ENCODE data around the gene ADCY5.

ADCY5 gene

DNA sequence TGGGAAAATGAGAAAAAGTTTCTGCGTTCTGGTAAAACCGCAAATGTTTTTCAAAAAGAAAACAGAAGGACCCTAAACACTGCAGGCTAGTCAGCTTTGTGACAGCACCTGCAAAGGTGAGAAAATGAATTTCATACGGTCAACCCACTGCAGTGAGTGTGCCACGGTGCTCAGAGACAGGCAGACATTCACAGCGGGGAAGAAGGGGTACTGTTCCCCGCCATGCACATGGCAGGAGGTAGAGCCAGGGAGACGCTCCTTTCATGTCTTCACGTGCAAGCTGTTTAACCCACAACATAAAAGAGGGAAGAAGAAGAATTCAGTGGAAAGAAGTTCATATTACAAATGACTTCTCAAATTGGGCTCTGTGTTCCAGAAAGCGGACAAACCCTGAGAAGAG, 137.7 kb downstream of the ADCY5 start:
- Mint-ChIP-seq H3K36me3 (no peaks in the 10 kb centered on the region), H3K27me3 (peaks cover 3% of the 10 kb centered on the region), H3K9me3 (ENCODE audit: low read depth) (no peaks in the 10 kb centered on the region), H3K4me1 (ENCODE audit: low read depth) (no peaks in the 10 kb centered on the region), H3K27ac (no peak overlapping the region), H3K4me3 (no peak overlapping the region)

DNA sequence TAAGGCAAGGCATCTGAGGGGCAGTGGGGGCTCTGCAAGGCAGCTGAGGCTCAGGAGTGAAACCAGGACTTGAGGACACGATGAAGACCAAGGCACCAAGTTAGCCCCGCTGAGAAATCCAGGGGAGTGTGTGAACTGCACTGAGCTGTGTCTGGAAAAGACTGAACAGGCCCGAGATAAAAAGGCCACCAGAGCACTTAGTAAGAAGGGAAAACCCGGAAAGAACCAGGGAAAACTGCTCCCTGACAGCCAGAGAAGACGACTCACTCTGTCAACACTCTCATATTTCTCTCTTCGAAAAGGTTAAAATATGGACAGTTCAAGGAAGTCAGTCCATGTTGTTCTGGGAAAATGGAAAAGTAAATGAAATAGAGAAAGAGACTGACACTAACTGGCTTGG, 138.1 kb downstream of the ADCY5 start:
- Mint-ChIP-seq H3K36me3 (no peaks in the 10 kb centered on the region), H3K27me3 (peaks cover 3% of the 10 kb centered on the region), H3K9me3 (ENCODE audit: low read depth) (no peaks in the 10 kb centered on the region), H3K4me3 (no peak overlapping the region), H3K4me1 (ENCODE audit: low read depth) (no peaks in the 10 kb centered on the region), H3K27ac (no peak overlapping the region)

DNA sequence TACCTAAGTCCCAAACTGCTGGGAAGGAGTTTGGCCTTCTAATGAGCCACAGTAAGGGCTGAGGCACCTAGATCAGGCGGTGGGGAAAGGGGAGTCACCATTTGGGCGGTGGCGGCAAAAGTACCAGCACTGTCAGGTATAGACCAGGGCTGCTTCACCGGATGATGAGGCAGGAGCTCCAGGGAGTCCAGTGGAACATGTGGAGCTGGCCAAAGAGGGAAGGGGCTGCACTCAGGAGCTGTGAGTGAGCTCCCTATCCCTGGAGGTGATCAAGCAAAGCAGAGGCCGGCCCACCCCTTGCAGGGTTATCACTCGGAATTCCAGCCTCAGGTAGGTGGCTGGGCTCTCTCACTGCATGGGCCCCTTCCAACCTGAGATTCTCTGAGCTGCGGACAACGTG, 138.7 kb downstream of the ADCY5 start:
- Mint-ChIP-seq H3K4me1 (ENCODE audit: low read depth) (no peaks in the 10 kb centered on the region), H3K9me3 (ENCODE audit: low read depth) (no peaks in the 10 kb centered on the region), H3K4me3 (no peak overlapping the region), H3K27me3 (peaks cover 3% of the 10 kb centered on the region), H3K36me3 (no peaks in the 10 kb centered on the region), H3K27ac (no peak overlapping the region)

DNA sequence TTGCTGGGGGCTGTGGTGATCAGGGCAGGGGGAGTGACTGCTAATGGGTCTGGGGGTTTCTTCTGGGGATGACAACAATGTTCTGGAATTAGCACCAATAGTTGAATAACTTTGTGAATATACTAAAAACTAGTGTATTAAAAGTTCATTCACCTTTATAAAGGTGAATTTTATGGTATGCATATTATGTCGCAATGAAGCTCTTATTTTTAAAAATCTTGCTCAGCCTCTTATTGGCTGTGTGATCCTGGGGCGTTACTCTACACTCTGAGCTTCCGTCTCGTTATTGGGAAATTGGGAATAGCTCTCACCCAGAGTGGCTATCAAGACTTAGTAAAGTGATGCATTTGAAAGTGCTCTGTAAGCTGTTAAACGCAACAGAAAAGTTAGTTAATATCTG, 141.8 kb downstream of the ADCY5 start:
- Mint-ChIP-seq H3K36me3 (no peaks in the 10 kb centered on the region), H3K27me3 (no peaks in the 10 kb centered on the region), H3K27ac (no peak overlapping the region), H3K4me3 (no peak overlapping the region), H3K9me3 (ENCODE audit: low read depth) (no peaks in the 10 kb centered on the region), H3K4me1 (ENCODE audit: low read depth) (no peaks in the 10 kb centered on the region)

DNA sequence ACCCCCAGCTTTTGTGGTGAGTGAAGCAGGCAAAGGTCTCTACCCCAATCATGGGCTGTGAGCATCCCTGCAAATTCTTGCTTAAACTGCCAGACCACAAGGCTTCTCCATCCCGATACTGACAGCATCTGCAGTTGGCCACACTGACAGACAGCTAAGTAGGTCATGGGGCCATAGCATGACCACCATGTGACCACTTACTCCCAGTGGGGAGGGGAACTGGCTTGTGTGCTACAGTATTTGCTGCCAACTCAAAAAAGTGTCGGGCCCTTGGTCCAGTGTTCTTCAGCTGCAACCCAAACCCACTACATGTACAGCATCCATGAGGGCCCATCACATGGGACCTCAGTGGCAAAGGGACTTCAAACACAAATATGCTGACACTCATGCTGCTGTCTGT, 143.7 kb downstream of the ADCY5 start:
- no peaks in the 10 kb centered on the region for H3K4me1 Mint-ChIP-seq (ENCODE audit: low read depth)
- no peak overlapping the region for H3K4me3 Mint-ChIP-seq
- H3K36me3 Mint-ChIP-seq, result no peaks in the 10 kb centered on the region
- H3K27me3 Mint-ChIP-seq, result no peaks in the 10 kb centered on the region
- no peaks in the 10 kb centered on the region for H3K9me3 Mint-ChIP-seq (ENCODE audit: low read depth)
- H3K27ac Mint-ChIP-seq, result no peak overlapping the region

DNA sequence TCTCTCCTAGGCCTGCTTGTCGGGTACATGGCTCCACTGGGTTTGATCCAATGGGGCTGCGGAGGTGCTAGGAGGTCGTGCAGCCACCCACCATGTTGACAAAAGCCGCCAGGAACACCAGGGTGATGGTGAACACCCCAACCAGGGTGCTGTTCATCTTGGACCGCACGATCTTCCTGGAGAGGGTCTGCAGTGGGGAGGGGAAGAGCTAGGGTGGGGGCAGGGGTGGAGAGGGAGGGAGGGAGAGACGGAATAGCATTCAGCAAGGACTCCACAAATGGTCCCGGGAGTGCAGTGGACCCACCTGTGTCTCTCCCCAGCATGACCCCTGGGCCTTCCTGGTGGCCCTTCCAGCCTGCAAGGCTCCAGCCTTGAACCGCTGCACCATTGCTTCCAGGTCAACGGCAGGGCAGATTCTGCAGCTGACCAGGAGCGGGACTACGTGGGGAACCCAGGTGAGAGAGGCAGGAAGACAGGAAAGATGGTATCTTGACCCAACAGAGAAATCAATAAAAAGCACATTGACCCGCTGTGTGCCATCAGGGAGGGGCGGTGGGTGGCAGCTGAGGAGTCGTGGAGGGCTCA, 144.8 kb downstream of the ADCY5 start:
- Mint-ChIP-seq H3K27ac (no peak overlapping the region), H3K4me1 (ENCODE audit: low read depth) (no peaks in the 10 kb centered on the region), H3K9me3 (ENCODE audit: low read depth) (no peaks in the 10 kb centered on the region), H3K4me3 (no peak overlapping the region), H3K27me3 (no peaks in the 10 kb centered on the region), H3K36me3 (no peaks in the 10 kb centered on the region)

DNA sequence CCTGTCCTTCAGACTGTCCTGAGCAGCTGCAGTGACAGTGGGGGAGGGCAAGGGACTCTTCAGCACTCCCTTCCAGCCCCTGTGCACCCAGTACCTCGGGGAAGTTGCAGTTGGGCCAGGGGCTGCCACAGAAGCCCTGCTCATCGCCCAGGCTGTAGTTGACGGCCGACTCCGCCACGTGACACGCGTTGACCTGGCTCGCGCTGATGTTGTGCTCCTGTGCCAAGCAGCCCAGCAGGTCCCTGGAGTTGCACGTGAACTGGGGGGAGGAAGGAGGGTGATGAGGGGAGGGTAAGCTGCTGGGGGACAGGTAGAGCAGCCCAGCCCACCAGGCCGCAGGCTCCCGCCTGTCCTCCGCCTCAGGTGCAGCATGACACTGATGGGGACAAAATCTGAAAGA, 145.9 kb downstream of the ADCY5 start:
- Mint-ChIP-seq H3K4me3 (no peak overlapping the region), H3K36me3 (no peaks in the 10 kb centered on the region), H3K27ac (no peak overlapping the region), H3K9me3 (ENCODE audit: low read depth) (no peaks in the 10 kb centered on the region), H3K4me1 (ENCODE audit: low read depth) (no peaks in the 10 kb centered on the region), H3K27me3 (no peaks in the 10 kb centered on the region)

DNA sequence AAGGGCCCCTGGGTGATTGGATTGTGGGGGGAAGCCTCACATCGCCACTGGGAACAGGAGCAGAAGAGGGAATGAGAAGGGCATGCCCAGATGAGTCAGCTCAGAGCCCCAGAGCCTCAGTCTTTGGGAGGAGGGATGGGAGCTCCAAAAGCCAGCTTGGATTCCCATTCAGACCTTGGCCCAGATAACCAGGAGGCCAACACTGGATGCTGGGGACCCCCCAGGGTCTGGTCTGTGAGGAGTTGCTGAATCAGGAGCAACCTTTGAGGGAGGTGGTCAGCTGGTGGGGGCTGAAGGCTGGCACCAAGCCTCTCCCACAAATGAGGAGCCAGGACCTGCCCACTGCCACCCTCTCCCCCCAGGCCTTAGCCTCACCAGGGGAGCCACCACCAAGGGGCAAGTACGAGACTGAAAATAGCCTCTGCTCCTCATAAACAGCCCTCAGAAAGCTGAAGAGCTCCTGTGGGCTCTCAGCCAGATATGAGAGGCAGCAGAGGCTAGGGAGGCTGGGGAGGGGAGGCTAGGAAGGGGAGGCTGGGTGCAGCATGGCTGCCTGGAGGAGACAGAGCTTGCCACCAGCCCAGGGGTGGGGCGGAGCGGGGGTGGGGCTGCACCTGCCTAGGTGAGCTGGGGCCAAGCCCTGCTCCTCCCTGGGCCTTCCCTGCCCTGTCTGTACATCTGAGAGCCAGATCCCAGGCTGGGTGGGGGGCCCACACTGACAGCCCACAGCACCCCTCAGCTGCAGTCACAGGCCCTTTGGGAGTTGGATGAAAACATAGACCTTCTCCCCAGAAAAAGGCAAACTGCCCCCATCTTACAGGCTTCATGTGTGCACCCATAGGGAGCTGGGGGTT, 147.3 kb downstream of the ADCY5 start:
- H3K27ac Mint-ChIP-seq, result no peak overlapping the region
- no peaks in the 10 kb centered on the region for H3K9me3 Mint-ChIP-seq (ENCODE audit: low read depth)
- no peaks in the 10 kb centered on the region for H3K36me3 Mint-ChIP-seq
- H3K27me3 Mint-ChIP-seq, result no peaks in the 10 kb centered on the region
- H3K4me1 Mint-ChIP-seq (ENCODE audit: low read depth), result no peaks in the 10 kb centered on the region
- H3K4me3 Mint-ChIP-seq, result no peak overlapping the region

DNA sequence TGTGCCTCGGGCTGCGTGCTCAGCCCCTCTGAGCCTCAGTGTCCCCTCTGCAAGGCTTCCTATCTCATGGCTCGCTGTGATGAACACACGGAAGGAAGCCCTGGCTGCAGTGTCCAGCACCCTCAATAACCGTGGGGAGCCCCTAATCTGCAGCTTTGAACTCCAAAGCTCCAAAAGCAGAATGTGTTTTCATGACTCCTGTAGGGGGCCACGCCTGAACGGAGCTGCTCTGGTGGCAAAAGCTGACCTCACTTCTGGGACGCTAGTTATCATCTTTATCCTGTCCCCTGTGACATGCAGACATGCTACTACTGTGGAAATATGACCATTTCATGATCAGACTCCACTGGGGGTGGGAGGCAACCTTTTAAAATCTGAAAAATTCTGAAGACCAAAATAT, 148.3 kb downstream of the ADCY5 start:
- no peaks in the 10 kb centered on the region for H3K9me3 Mint-ChIP-seq (ENCODE audit: low read depth)
- no peaks in the 10 kb centered on the region for H3K27me3 Mint-ChIP-seq
- H3K4me3 Mint-ChIP-seq, result no peak overlapping the region
- H3K36me3 Mint-ChIP-seq, result no peaks in the 10 kb centered on the region
- H3K27ac Mint-ChIP-seq, result no peak overlapping the region
- H3K4me1 Mint-ChIP-seq (ENCODE audit: low read depth), result no peaks in the 10 kb centered on the region

DNA sequence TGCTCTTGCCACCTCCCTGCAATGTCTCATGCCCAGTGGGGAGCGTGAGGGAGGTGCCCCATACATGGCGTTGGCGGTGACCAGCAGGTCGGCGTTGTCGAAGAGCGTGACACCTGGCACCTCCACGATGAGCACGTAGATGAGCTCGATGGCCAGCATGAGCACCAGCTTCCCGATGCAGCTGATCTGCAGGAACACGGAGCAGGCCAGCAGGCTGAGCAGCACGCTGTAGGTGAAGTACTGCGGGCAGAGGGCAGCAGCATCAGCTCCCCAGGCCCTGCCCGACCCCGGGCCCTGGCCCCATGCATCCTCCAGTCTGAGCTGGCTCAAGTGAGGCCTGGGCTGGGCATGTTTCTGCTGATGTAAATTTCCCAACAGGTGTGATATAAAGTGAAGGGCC, 148.8 kb downstream of the ADCY5 start:
- H3K27ac Mint-ChIP-seq, result no peak overlapping the region
- no peak overlapping the region for H3K4me3 Mint-ChIP-seq
- no peaks in the 10 kb centered on the region for H3K27me3 Mint-ChIP-seq

DNA sequence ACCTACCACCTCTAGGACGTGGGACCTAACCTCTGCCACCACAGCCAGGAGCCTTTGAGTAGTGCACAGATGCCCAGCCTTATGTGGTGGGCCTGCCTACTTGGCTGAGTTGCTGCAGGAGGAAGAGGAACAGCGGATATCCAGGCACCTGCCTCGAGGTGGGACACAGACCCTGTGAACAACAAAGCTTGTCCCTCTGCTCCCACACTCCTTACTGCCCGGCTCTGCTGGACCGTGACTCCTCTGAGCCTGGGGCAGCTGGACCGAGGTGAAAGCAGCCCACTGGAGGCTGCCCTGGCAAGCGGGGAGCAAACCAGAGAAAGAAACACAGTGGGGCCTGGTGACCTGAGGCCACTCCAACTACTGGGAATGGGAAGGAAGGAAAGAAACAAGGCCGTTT, 149.3 kb downstream of the ADCY5 start:
- Mint-ChIP-seq H3K9me3 (ENCODE audit: low read depth) (no peaks in the 10 kb centered on the region), H3K36me3 (no peaks in the 10 kb centered on the region), H3K4me3 (no peak overlapping the region), H3K27me3 (no peaks in the 10 kb centered on the region), H3K27ac (no peak overlapping the region), H3K4me1 (ENCODE audit: low read depth) (no peaks in the 10 kb centered on the region)

More for the DNA sequence above, 148.8 kb downstream of the ADCY5 start:
- Mint-ChIP-seq H3K9me3 (ENCODE audit: low read depth) (no peaks in the 10 kb centered on the region), H3K36me3 (no peaks in the 10 kb centered on the region), H3K4me1 (ENCODE audit: low read depth) (no peaks in the 10 kb centered on the region)

DNA sequence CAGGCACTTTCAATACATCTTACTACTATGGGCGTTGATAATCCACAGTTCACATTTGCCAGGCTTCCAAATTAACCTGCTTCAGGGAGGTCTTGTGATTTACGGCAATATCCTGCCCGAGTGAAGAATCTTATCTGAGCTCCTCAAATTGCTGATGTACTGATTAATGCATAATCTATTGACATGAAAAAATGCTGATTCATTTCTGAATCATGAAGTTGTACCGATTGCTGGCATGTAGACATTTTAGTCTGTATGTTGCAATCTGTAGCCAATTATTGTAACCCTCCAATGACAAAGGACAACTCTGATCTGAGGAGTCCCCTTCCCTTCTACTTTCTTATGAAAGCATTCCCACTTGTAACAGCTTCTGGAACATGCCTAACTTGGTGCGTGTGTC, 150.0 kb downstream of the ADCY5 start:
- Mint-ChIP-seq H3K4me3 (no peak overlapping the region), H3K36me3 (no peaks in the 10 kb centered on the region), H3K27me3 (no peaks in the 10 kb centered on the region), H3K27ac (no peak overlapping the region), H3K4me1 (ENCODE audit: low read depth) (no peaks in the 10 kb centered on the region), H3K9me3 (ENCODE audit: low read depth) (no peaks in the 10 kb centered on the region)

DNA sequence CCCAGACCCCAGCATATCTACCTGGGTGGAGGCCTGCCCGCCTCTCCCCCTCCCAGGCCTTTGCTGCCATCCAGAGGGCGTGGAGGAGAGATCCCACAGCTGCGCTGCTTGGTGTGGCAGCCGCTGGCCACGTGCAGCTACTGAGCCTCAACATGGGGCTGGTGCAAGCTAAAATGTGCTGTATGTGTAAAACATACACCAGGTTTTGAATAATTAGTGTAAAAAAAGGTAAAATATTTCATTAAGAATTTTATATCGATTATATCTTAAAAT, 151.3 kb downstream of the ADCY5 start:
- Mint-ChIP-seq H3K4me3 (no peak overlapping the region), H3K27me3 (no peaks in the 10 kb centered on the region), H3K27ac (no peak overlapping the region)

DNA sequence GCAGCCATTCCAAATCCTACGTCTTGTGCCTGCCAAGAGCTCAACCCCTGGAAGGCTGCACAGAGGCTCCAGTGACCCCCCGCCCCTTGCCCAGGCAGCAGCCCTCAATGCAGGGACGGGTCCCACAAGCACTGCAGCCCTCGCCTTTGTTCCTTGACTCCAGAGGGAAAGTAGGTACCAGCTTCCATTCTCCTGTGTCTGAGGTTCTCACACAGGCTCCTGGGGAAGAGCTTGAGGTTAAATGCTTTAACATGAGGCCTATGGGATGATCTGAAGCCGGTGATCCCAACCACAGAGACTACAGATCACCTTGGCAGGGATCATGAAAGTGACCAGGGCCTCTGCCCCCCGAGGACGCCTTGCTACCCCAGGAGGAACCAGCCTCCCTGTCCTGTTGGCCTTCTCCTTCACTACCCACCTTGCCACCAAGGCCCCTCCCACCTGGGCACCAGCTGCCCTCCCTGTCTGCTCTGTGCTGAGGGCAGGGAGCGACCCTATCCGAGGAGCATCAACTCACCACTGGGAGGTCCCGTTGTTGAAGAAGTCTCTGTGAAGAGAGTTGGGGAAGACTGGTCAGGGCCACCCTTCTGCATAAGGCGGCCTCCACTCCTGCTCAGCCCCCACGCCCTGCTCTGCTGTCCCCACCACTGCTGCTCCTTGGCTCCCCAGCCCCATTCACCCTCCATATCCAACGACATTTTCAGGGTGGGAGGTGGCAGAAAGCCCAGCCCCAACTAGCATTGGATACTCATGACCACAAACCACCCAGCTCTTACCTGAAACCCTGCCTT, 151.9 kb downstream of the ADCY5 start:
- H3K9me3 Mint-ChIP-seq (ENCODE audit: low read depth), result no peaks in the 10 kb centered on the region
- H3K36me3 Mint-ChIP-seq, result no peaks in the 10 kb centered on the region
- no peak overlapping the region for H3K27ac Mint-ChIP-seq
- H3K4me3 Mint-ChIP-seq, result no peak overlapping the region
- no peaks in the 10 kb centered on the region for H3K27me3 Mint-ChIP-seq
- H3K4me1 Mint-ChIP-seq (ENCODE audit: low read depth), result no peaks in the 10 kb centered on the region

More for the DNA sequence above, 151.3 kb downstream of the ADCY5 start:
- no peaks in the 10 kb centered on the region for H3K36me3 Mint-ChIP-seq
- H3K9me3 Mint-ChIP-seq (ENCODE audit: low read depth), result no peaks in the 10 kb centered on the region
- H3K4me1 Mint-ChIP-seq (ENCODE audit: low read depth), result no peaks in the 10 kb centered on the region

DNA sequence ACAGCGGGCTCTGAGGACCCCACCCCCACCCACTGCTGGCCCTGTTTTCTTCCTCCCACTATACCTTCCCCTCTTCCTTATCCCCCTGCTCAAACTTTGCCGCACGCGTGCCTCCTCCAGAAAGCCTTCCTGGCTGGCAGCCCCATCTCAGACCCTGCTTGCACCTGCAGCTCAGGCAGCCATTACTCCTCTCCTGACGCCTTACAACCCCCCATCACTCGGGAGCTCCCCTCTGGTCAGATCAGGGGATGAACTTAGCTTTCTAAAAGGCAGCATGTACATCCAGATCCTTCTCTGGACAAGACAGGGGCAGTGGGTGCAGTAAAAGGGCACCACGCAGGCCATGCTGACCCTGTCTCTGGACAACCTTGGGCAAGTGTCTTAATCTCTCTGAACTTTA, 152.6 kb downstream of the ADCY5 start:
- Mint-ChIP-seq H3K27me3 (no peaks in the 10 kb centered on the region), H3K4me3 (no peak overlapping the region), H3K36me3 (no peaks in the 10 kb centered on the region), H3K27ac (no peak overlapping the region), H3K9me3 (ENCODE audit: low read depth) (no peaks in the 10 kb centered on the region), H3K4me1 (ENCODE audit: low read depth) (no peaks in the 10 kb centered on the region)

Data from activated naive CD8-positive, alpha-beta T cell (primary cell).